Sigmoid colon (tissue), 7 donors: Measurements from ENCODE around the gene TOR2A. TPM values are rescaled to one million over a fixed set of nuclear protein-coding genes. Genes with fewer than 3 reads are reported as not detected.

ENCODE experiments used
- DNase-seq: peaks from one replicate; pipeline ENCODE4 v3.0.0-alpha.2; 2019
- H3K27ac ChIP-seq, 4 donors: fragments of 200-600 bp; sonication (generic); one replicate each; pipeline ENCODE4 v1.5.1; 2016 to 2019; ENCODE audit warnings: mild to moderate bottlenecking in 1 of 4
- H3K27me3 ChIP-seq, 3 donors: fragments of 200-600 bp; sonication (generic); one replicate each; pipeline ENCODE4 v1.5.1; 2019; ENCODE audit warnings: mild to moderate bottlenecking in 1 of 3
- H3K36me3 ChIP-seq, 4 donors: fragments of 200-600 bp; sonication (generic); one replicate each; pipeline ENCODE4 v1.5.1; 2016 to 2019
- H3K4me1 ChIP-seq, 4 donors: fragments of 200-600 bp; sonication (generic); one replicate each; pipeline ENCODE4 v1.5.1; 2017 to 2019
- H3K4me3 ChIP-seq, 4 donors: fragments of 200-600 bp; sonication (generic); one replicate each; pipeline ENCODE4 v1.5.1; 2017 to 2019; ENCODE audit warnings: mild to moderate bottlenecking in 2 of 4, moderate library complexity in 1 of 4
- H3K9me3 ChIP-seq, 4 donors: fragments of 200-600 bp in 3 of 4; sonication (generic) in 3 of 4; one replicate each; pipeline versions ENCODE4 v1.5.1 to v1.6.1; 2013 to 2019
- EP300 ChIP-seq, 4 donors: sonication (generic); formaldehyde crosslinking; IDR thresholded peaks; one replicate each; pipeline ENCODE4 v1.6.1; 2017; ENCODE audit warnings: antibody characterized with exemption in 4 of 4
- POLR2A ChIP-seq, 2 donors: fragments of 450-650 bp; IDR thresholded peaks; one replicate each; pipeline ENCODE4 v1.6.1; 2016; ENCODE audit warnings: antibody characterized with exemption in 2 of 2, mild to moderate bottlenecking in 2 of 2, moderate library complexity in 2 of 2
- POLR2AphosphoS5 ChIP-seq, 4 donors: sonication (generic); formaldehyde crosslinking; IDR thresholded peaks; one replicate each; pipeline ENCODE4 v1.6.1; 2017; ENCODE audit warnings: antibody characterized with exemption in 4 of 4
- WGBS, 2 donors: extraction: QIAGEN DNeasy Blood & Tissue Kit; methylation state at CpG; one replicate each; pipeline ENCODE4 v1.1.7; 2013; 5-methylcytosine and 5-hydroxymethylcytosine counted together
- intact Hi-C: fragments of 100-400 bp; cut with DNase I; formaldehyde crosslinking; loops from one replicate; pipeline ENCODE4 v1.15.1; 2023
- polyA plus RNA-seq, 3 donors: library from polyadenylated mRNA; stranded (reverse); fragments of 200-250 nt; gene quantifications; one replicate each; pipeline ENCODE4 v1.2.3, GENCODE V29; 2013
- total RNA-seq, 4 donors: library from RNA; depleted of rRNA; stranded (reverse); fragments of >200 nt; gene quantifications; one replicate each; pipeline ENCODE4 v1.1.0, GENCODE V29; 2016
- TF ChIP-seq, protein P1 (sequence below), 4 experiments: fragments of 450-650 bp in 3 of 4; fragments of 200-600 bp in 1 of 4; IDR thresholded peaks; one replicate each; pipeline ENCODE4 v1.5.1; 2016 to 2019; ENCODE audit warnings: antibody characterized with exemption in 4 of 4, mild to moderate bottlenecking in 3 of 4, moderate library complexity in 2 of 4
- donor health status: healthy with polysubstance abuse.
- donor health status: Bipolar disorder and iron deficiency.
- donor health status: healthy.

Gene TOR2A
- total and polyA plus RNA-seq, 7 donors = 6.1 to 26.4 (median 10.4) TPM

DNA sequence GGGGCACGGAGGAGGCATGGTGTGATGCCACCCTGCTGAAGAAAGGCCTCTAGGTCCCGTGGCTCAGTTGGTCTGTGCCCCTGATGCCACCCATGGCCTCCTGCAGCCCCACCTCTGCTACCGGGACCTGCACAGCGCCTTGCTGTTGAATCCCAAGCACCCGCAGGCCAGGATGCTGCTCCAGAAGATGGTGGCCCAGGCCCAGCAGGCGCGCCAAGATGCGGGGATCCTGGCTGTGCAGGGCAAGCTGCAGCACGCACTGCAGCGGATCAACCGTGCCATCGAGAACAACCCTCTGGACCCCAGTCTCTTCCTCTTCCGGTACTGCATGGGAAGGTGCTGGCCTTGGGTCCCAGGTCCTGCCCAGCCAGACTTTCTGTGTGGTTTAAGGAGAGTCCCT is 12.1 kb downstream of the TOR2A start:
- Histone ChIP-seq H3K9me3 (no peaks in the 10 kb centered on the region), H3K36me3 (no peaks in the 10 kb centered on the region), H3K4me3 (no peak overlapping the region), H3K4me1 (peaks cover 0 to 11% (median 8%) of the 10 kb centered on the region in 4 donors), H3K27ac (no peak overlapping the region), H3K27me3 (peaks cover 0 to 6% (median 0%) of the 10 kb centered on the region in 3 donors)
- TF ChIP-seq POLR2AphosphoS5 (IDR thresholded peaks at IDR 0.05) (no peak), POLR2A (IDR thresholded peaks at IDR 0.05) (no peak), EP300 (IDR thresholded peaks at IDR 0.05) (no peak)
- TF ChIP-seq, protein P1, sequence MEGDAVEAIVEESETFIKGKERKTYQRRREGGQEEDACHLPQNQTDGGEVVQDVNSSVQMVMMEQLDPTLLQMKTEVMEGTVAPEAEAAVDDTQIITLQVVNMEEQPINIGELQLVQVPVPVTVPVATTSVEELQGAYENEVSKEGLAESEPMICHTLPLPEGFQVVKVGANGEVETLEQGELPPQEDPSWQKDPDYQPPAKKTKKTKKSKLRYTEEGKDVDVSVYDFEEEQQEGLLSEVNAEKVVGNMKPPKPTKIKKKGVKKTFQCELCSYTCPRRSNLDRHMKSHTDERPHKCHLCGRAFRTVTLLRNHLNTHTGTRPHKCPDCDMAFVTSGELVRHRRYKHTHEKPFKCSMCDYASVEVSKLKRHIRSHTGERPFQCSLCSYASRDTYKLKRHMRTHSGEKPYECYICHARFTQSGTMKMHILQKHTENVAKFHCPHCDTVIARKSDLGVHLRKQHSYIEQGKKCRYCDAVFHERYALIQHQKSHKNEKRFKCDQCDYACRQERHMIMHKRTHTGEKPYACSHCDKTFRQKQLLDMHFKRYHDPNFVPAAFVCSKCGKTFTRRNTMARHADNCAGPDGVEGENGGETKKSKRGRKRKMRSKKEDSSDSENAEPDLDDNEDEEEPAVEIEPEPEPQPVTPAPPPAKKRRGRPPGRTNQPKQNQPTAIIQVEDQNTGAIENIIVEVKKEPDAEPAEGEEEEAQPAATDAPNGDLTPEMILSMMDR (IDR thresholded peaks at IDR 0.05) = no peak
- 81 to 95% methylated on average over 13 of the region's 13 CpGs for WGBS, 2 donors
- intact Hi-C loops = no loop called here
- DNase-seq = no peak

DNA sequence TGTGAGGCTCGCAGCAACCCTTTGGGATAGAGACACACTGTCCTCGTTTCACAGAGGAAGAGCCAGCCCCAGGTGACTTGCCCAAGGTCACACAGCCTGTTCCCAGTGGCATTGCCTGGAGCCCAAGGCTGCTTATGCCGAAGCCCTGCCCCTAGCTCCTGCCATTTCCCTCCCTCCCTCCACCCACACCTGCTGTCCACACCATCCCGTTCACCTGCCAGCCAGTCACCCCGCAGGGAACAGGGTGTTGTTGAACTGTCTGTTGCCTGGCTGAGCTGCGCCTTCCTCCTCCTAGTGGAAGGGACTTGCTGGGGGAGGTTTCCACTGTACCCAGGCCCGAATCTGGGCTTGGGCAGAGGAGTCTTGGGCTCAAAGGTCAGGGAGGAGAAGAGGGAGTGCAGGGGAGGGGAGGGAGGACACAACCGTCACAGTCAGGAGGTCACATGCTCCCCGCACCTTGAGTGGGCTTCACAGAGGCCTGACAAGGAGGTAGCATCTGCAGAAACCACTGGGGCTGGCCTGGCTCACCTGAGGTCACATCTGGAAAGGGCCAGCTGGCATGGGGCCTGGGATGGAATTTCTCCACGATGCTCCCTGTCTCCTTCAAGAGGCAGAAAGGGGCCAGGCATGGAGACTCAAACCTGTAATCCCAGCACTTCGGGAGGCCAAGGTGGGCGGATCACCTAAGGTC is 12.9 kb downstream of the TOR2A start:
- H3K36me3 ChIP-seq = no peaks in the 10 kb centered on the region
- intact Hi-C loops = no loop called here
- peaks cover 0 to 6% (median 0%) of the 10 kb centered on the region in 3 donors for H3K27me3 ChIP-seq
- 30 to 64% methylated on average over 12 of the region's 12 CpGs for WGBS, 2 donors
- no peak overlapping the region for H3K4me3 ChIP-seq
- DNase-seq = no peak
- TF ChIP-seq POLR2A (IDR thresholded peaks at IDR 0.05) (no peak), EP300 (IDR thresholded peaks at IDR 0.05) (no peak), POLR2AphosphoS5 (IDR thresholded peaks at IDR 0.05) (no peak)
- TF ChIP-seq, protein P1 (IDR thresholded peaks at IDR 0.05) = no peak
- no peak overlapping the region for H3K27ac ChIP-seq
- H3K9me3 ChIP-seq = no peaks in the 10 kb centered on the region
- H3K4me1 ChIP-seq = peaks cover 0 to 11% (median 8%) of the 10 kb centered on the region in 4 donors

DNA sequence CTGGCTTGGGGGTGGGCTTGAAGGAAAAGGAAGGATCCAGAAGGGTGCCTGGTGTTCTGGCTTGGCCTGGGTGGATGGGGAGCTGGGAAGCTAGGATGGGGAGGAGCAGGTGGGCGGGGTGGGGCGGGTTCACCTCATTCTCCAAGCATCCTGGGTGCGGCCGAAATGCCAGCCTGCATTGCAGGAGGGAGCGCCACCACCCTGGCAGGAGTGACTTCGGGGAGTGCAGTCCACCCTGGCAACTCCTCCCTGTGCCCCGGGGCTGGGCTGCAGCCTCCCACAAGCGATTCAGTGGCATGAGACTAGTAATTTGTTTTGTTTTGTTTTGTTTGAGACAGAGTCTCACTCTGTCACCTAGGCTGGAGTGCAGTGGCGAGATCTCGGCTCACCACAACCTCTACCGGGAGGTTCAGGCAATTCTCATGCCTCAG is 13.7 kb downstream of the TOR2A start:
- Histone ChIP-seq H3K27ac (no peak overlapping the region), H3K9me3 (no peaks in the 10 kb centered on the region), H3K27me3 (peaks cover 0 to 6% (median 0%) of the 10 kb centered on the region in 3 donors), H3K4me1 (peaks cover 0 to 13% (median 9%) of the 10 kb centered on the region in 4 donors), H3K4me3 (no peak overlapping the region), H3K36me3 (no peaks in the 10 kb centered on the region)
- no peak for DNase-seq
- TF ChIP-seq, protein P1 (IDR thresholded peaks at IDR 0.05) = no peak
- TF ChIP-seq POLR2AphosphoS5 (IDR thresholded peaks at IDR 0.05) (no peak), POLR2A (IDR thresholded peaks at IDR 0.05) (no peak), EP300 (IDR thresholded peaks at IDR 0.05) (no peak)
- 8 to 54% methylated on average over 11 of the region's 11 CpGs for WGBS, 2 donors
- intact Hi-C loops = no loop called here

DNA sequence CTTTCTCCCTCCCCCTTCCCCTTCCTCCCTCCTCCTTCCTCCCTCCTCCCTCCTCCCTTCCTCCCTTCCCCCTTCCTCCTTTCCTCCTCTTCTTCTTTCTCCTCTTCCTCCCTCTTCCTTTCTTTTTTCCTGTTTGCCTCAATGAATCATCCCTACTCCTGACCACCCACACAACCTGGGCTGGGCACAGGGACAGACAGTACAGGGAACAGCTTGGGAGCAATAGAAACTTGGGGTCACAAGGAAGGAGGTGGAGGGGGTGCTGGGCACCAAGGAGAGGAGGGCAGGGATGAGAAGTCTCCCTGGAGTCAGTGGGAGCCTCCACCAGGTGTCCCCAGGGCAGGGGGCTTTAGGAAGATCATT is 14.2 kb downstream of the TOR2A start:
- Histone ChIP-seq H3K4me3 (no peak overlapping the region), H3K9me3 (no peaks in the 10 kb centered on the region), H3K36me3 (no peaks in the 10 kb centered on the region), H3K27ac (no peak overlapping the region), H3K4me1 (peaks cover 0 to 19% (median 15%) of the 10 kb centered on the region in 4 donors), H3K27me3 (peaks cover 0 to 6% (median 0%) of the 10 kb centered on the region in 3 donors)
- intact Hi-C loops = no loop called here
- DNase-seq = no peak
- TF ChIP-seq, protein P1 (IDR thresholded peaks at IDR 0.05) = no peak
- TF ChIP-seq POLR2A (IDR thresholded peaks at IDR 0.05) = no peak
- TF ChIP-seq POLR2AphosphoS5 (IDR thresholded peaks at IDR 0.05) = no peak
- no peak for TF ChIP-seq EP300 (IDR thresholded peaks at IDR 0.05)
